Duodenal mucosa (tissue), 2 donors: ENCODE measurements around the gene APOH.

Experiments used
- H3K27ac ChIP-seq: one replicate; pipeline ENCODE4 v1.7.0; 2013; ENCODE audit warnings: low read depth, low read length
- H3K27me3 ChIP-seq, 2 donors: one replicate each; pipeline ENCODE4 v1.7.0; 2013; ENCODE audit warnings: low read length in 2 of 2, control low read depth in 1 of 2; ENCODE audit not compliant: insufficient read depth in 2 of 2, control insufficient read depth in 1 of 2
- H3K36me3 ChIP-seq, 2 donors: one replicate each; pipeline ENCODE4 v1.7.0; 2013; ENCODE audit warnings: low read length in 2 of 2, control low read depth in 1 of 2; ENCODE audit not compliant: insufficient read depth in 2 of 2, control insufficient read depth in 1 of 2
- H3K4me1 ChIP-seq, 2 donors: one replicate each; pipeline ENCODE4 v1.7.0; 2013; ENCODE audit warnings: low read length in 2 of 2, control low read depth in 1 of 2; ENCODE audit not compliant: insufficient read depth in 2 of 2, control insufficient read depth in 1 of 2
- H3K4me3 ChIP-seq, 2 donors: one replicate each; pipeline ENCODE4 v1.7.0; 2013; ENCODE audit warnings: low read length in 2 of 2, low read depth in 1 of 2
- H3K9ac ChIP-seq, 2 donors: one replicate each; pipeline ENCODE4 v1.7.0; 2013; ENCODE audit warnings: low read length in 2 of 2, low read depth in 1 of 2
- H3K9me3 ChIP-seq, 2 donors: one replicate each; pipeline ENCODE4 v1.7.0; 2013; ENCODE audit warnings: low read length in 2 of 2, control low read depth in 1 of 2; ENCODE audit not compliant: control insufficient read depth in 1 of 2

The APOH gene

DNA sequence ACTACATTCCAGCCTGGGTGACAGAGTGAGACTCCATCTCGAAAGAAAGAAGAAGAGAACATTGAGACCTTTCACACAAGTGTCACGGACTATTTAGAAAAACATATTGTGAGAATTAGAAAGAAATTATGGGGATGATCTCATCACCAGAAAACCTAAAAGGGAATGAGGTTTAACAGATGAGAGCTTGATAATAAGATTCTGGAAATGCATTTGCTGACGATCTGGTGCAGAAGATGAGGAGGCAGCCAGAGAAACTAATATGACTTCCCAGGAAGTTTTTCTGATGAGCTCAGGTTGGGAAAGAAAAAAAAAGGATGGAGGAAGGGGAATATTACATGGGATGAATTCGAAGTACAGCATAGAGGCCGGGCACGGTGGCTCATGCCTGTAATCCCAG, 10.8 kb upstream of the APOH start:
- Histone ChIP-seq H3K36me3 (no peaks in the 10 kb centered on the region), H3K27me3 (no peaks in the 10 kb centered on the region), H3K4me1 (peaks cover 0 to 6% of the 10 kb centered on the region in 2 donors), H3K9ac (no peak overlapping the region), H3K9me3 (no peaks in the 10 kb centered on the region), H3K27ac (no peak overlapping the region), H3K4me3 (no peak overlapping the region)

DNA sequence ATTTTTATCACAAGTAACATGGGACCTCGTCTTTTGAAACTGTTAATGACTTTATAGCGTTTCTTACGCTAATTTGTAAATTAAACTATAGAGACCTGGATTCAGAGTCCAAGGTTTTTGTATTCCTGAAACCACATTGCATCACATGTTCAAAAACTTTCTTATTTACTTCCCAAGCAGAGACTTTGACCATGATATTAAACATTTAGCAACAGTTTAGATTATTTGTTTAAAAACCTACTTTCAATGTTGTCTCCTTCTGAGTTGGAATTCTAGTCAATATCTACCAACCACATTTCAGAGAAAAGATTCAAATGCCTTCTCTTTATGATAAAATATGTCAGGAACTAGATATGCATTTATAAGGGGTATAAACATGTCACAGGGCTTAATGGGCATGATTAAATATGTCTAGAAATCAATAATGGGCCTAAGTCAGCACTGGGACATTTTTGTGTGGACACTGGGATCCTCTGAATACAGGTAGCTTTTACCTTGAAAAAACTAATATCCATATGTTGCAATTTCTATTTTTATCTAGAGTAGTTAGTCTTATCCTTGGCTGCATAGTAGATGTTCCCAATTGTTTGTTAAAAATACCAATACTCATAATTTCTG, 6.3 kb upstream of the APOH start:
- Histone ChIP-seq H3K27me3 (no peaks in the 10 kb centered on the region), H3K9me3 (no peaks in the 10 kb centered on the region), H3K4me3 (no peak overlapping the region), H3K4me1 (peaks cover 0 to 9% of the 10 kb centered on the region in 2 donors), H3K36me3 (no peaks in the 10 kb centered on the region), H3K27ac (no peak overlapping the region), H3K9ac (no peak overlapping the region)

- no peaks in the 10 kb centered on the region for H3K36me3 ChIP-seq
- no peak overlapping the region for H3K9ac ChIP-seq
- H3K9me3 ChIP-seq = no peaks in the 10 kb centered on the region
- no peak overlapping the region for H3K4me3 ChIP-seq
- H3K27me3 ChIP-seq = no peaks in the 10 kb centered on the region
- H3K4me1 ChIP-seq = peaks cover 4 to 9% of the 10 kb centered on the region in 2 donors
- no peak overlapping the region for H3K27ac ChIP-seq
These were observed 5.4 kb upstream of the APOH start for GRCh38 chr17:66234611-66235010.

DNA sequence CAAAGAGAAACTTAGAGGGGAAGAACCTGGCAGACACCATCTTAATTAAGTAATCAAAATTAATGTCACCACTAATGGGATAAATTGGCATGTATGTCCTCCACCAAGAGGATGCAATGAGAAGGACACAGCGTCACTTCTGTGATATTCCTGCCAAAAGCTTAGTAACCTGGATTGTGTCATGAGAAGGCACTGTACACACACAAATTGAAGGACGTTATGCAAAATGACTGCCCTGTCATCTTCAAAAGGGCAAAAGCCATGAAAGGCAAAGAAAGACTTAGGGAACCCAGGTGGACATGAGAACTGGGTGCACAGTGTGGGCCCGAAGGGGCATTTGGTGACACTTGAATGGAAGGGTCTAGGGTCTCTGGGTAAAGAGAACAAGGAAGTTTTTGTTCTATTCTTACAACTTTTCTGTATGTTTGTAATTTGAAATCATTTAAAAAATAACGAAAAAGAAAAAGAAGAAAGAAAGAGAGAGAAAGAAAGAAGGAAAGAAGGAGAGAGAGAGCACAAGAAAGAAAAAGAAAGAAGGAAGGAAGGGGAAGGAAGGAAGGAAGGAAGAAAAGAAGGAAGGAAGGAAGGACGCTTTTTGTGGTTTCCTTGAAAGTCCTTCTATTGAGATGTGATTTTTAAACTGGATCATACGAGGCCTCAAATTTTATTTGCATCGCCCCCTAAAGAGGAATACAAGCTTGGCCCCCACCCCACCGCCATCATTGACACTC, 4.0 kb upstream of the APOH start:
- Histone ChIP-seq H3K9ac (no peak overlapping the region), H3K36me3 (no peaks in the 10 kb centered on the region), H3K27ac (no peak overlapping the region), H3K4me3 (no peak overlapping the region), H3K9me3 (no peaks in the 10 kb centered on the region), H3K27me3 (no peaks in the 10 kb centered on the region), H3K4me1 (peaks cover 5 to 9% of the 10 kb centered on the region in 2 donors)

- Histone ChIP-seq H3K27me3 (no peaks in the 10 kb centered on the region), H3K36me3 (no peaks in the 10 kb centered on the region), H3K4me3 (no peak overlapping the region), H3K27ac (no peak overlapping the region), H3K4me1 (peaks cover 5 to 9% of the 10 kb centered on the region in 2 donors), H3K9ac (no peak overlapping the region), H3K9me3 (no peaks in the 10 kb centered on the region)
These were observed 1.8 kb upstream of the APOH start for GRCh38 chr17:66230922-66231591.

DNA sequence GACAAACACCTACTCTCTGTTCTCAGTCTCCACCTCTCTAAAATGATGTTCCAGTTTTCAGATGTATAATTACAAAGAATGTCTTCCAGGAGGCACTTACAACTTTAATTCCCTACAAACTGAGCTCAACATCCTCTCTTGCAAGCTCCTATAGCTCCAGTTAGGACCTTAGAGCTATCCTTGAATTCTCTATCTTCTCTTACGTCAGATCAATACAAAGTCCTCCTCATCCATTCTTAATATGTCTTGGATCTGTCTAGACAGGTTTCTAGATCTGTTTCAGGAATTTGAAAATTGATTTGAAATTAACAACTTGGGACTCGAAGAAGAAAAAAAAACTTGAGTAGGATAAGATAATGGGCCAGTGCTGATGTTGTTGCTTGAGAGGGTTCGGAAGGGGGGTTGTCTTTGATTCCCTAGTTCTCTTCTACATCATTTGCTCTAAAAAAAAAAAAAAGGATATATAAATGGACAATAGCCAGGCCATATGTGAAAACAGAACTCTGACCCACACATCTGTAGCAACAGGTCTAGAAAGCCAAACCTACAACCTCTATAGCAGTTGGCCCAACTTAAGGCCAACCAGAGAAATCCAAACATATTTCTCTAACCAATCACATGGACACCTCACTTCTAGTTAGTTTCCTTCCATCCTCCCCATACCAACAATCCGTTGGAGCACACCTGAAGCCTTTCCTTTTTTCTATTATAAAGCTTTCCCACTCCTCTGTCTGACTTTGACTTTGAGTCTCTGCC, 746 bp upstream of the APOH start:
- Histone ChIP-seq H3K27ac (no peak overlapping the region), H3K36me3 (no peaks in the 10 kb centered on the region), H3K9ac (no peak overlapping the region), H3K27me3 (peaks cover 0 to 3% of the 10 kb centered on the region in 2 donors), H3K4me1 (peaks cover 4 to 5% of the 10 kb centered on the region in 2 donors), H3K4me3 (peak overlapping the region in 1 of 2 donors; percentile 3), H3K9me3 (no peaks in the 10 kb centered on the region)

DNA sequence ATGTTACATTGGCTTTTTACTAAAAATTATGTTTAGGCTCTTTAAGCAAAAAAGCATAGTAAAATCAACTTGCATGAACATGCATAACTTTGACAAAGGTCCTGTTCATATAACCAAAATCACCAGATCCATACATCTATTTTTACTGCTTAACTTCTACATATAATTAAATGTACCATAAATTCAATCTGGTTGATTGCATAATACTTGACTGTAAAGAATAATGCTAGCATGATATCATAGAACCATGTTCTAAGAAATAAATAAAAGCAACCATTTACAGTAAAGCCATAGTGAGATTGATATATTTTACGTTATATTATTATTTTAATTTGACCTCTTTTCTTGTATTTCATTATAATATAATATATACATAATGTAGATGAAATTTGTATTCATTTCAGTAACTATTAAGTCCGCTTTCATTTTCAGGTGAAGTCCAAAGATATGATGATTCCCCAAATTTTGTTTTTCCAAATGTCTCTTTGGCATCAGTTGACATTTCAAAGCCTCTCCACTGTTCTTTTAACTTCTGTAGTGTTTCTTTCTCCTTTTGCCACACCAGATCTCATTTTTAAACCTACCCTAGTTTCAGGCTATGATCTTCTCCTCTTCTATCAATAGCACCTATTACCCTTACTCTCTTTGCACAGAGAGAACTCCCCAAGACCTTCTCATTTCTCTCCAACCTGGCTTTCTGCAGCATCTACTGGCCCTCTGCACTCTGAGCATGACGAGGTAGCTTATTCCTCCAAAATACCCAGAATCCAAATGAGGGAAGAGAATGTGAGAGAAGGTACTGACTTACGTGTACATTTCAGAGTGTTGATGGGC, 1.8 kb downstream of the APOH start:
- H3K36me3 ChIP-seq = no peaks in the 10 kb centered on the region

GRCh38 chr17:66222798-66223350, 6.3 kb downstream of the APOH start:
- no peaks in the 10 kb centered on the region for H3K36me3 ChIP-seq
- no peak overlapping the region for H3K27ac ChIP-seq
- no peaks in the 10 kb centered on the region for H3K9me3 ChIP-seq
- H3K27me3 ChIP-seq = peaks cover 0 to 3% of the 10 kb centered on the region in 2 donors
- H3K4me1 ChIP-seq = no peaks in the 10 kb centered on the region
- H3K4me3 ChIP-seq = no peak overlapping the region
- H3K9ac ChIP-seq = no peak overlapping the region

More for the DNA sequence above, 1.8 kb downstream of the APOH start:
- Histone ChIP-seq H3K4me1 (peaks cover 0 to 5% of the 10 kb centered on the region in 2 donors), H3K9ac (no peak overlapping the region), H3K9me3 (no peaks in the 10 kb centered on the region), H3K4me3 (no peak overlapping the region), H3K27me3 (peaks cover 0 to 3% of the 10 kb centered on the region in 2 donors), H3K27ac (no peak overlapping the region)

- H3K9ac ChIP-seq = no peak overlapping the region
- no peak overlapping the region for H3K27ac ChIP-seq
- H3K36me3 ChIP-seq = no peaks in the 10 kb centered on the region
- no peaks in the 10 kb centered on the region for H3K9me3 ChIP-seq
- H3K4me3 ChIP-seq = no peak overlapping the region
- H3K27me3 ChIP-seq = peaks cover 0 to 3% of the 10 kb centered on the region in 2 donors
- no peaks in the 10 kb centered on the region for H3K4me1 ChIP-seq
These were observed 7.3 kb downstream of the APOH start for GRCh38 chr17:66221755-66222530.
